Activated CD8-positive, alpha-beta T cell treated with anti-CD3 and anti-CD28 coated beads for 36 hours (primary cell): ENCODE results near the gene TRAPPC2L. TPM values are rescaled to one million over a fixed set of nuclear protein-coding genes. Genes with fewer than 3 reads are reported as not detected.

Experiments
- ATAC-seq: fragments of 200-7000 bp; cut with Tn5 transposase; one replicate; pipeline ENCODE4 v1.10.0; 2021; ENCODE audit warnings: mild to moderate bottlenecking, moderate library complexity
- CTCF ChIA-PET: fragments of 350-600 bp; sonication (Branson Sonifier 250); formaldehyde crosslinking; loops from one replicate; lab custom pipeline; 2021; ENCODE audit warnings: antibody characterized with exemption; lab: Charles Lee
- POLR2A ChIA-PET: fragments of 350-600 bp; sonication (Branson Sonifier 250); formaldehyde crosslinking; loops from one replicate; lab custom pipeline; 2021; ENCODE audit warnings: antibody characterized with exemption; lab: Charles Lee
- DNase-seq: peaks from one replicate; pipeline ENCODE4 v3.0.0-alpha.2; 2020
- H3K27ac Mint-ChIP-seq: one replicate; pipeline ENCODE4 v1.8.0; 2021; ENCODE audit warnings: mild to moderate bottlenecking, mixed read lengths
- H3K27me3 Mint-ChIP-seq: one replicate; pipeline ENCODE4 v1.8.0; 2021; ENCODE audit warnings: mixed read lengths
- H3K36me3 Mint-ChIP-seq: one replicate; pipeline ENCODE4 v1.8.0; 2021; ENCODE audit warnings: low read depth, mixed read lengths
- H3K4me1 Mint-ChIP-seq: one replicate; pipeline ENCODE4 v1.8.0; 2021; ENCODE audit warnings: low read depth, mixed read lengths
- H3K4me3 Mint-ChIP-seq: one replicate; pipeline ENCODE4 v1.8.0; 2021; ENCODE audit warnings: mild to moderate bottlenecking, moderate library complexity, mixed read lengths
- H3K9me3 Mint-ChIP-seq: one replicate; pipeline ENCODE4 v1.8.0; 2021; ENCODE audit warnings: mixed read lengths
- intact Hi-C: fragments of 100-400 bp; cut with micrococcal nuclease; formaldehyde crosslinking; loops from one replicate; pipeline ENCODE4 v1.10.0; 2022
- total RNA-seq, 2 experiments: library from RNA; stranded (reverse); gene quantifications; one replicate each; pipeline ENCODE4 v1.2.3, GENCODE V29; 2021
- TF ChIP-seq, protein P1 (sequence below): fragments of 200-600 bp; IDR thresholded peaks from one replicate; pipeline ENCODE4 v1.8.0; 2022; ENCODE audit warnings: antibody characterized with exemption, mild to moderate bottlenecking

The TRAPPC2L gene
- total RNA-seq, 2 experiments from 2014 or later = 56.4 to 61.9 TPM

DNA sequence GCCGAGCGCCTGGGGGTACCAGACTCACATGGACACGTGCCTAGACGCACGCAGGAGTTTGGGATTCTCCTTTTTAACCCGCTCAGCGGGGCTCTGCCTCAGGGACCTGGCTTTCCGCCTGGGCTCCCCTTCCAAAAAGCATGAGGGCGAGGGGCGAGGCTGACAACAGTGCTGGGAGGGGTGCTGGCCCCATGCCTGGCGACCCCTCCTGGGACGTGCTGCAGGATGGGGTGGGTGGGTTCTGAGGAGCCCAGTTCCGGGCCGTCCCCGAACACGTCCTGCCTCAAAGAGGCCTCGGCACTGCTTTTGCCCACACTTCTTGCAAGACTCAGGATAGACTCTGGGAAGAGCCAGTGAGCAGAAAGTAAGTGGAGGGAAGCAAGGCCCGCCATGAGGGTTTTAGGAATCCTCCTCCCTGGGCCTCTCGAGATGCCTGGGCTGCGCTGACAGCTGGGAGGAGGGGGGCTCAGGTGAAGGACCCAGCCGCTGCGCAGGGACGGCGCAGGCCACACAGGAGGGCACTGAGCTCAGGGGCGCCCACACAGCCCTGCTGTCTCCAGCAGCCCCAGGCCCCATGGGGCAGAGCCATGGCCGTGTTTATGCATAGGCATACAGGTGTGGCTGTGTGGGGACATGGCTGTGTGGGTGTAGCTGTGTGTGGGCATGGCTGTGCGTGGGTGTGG is 24.9 kb downstream of the TRAPPC2L start:
- Mint-ChIP-seq H3K4me3 (no peak overlapping the region), H3K9me3 (no peaks in the 10 kb centered on the region), H3K27ac (no peak overlapping the region), H3K27me3 (no peaks in the 10 kb centered on the region), H3K4me1 (no peaks in the 10 kb centered on the region), H3K36me3 (no peaks in the 10 kb centered on the region)
- intact Hi-C loops = no loop called here
- POLR2A ChIA-PET = interaction anchor here (0.7 kb wide), 2 partner anchors 18 to 52 kb away, joined by 3 read pairs; no protein-coding TSS in a partner anchor
- CTCF ChIA-PET = no interaction called here
- no peak for DNase-seq
- no peak for ATAC-seq
- TF ChIP-seq, protein P1, sequence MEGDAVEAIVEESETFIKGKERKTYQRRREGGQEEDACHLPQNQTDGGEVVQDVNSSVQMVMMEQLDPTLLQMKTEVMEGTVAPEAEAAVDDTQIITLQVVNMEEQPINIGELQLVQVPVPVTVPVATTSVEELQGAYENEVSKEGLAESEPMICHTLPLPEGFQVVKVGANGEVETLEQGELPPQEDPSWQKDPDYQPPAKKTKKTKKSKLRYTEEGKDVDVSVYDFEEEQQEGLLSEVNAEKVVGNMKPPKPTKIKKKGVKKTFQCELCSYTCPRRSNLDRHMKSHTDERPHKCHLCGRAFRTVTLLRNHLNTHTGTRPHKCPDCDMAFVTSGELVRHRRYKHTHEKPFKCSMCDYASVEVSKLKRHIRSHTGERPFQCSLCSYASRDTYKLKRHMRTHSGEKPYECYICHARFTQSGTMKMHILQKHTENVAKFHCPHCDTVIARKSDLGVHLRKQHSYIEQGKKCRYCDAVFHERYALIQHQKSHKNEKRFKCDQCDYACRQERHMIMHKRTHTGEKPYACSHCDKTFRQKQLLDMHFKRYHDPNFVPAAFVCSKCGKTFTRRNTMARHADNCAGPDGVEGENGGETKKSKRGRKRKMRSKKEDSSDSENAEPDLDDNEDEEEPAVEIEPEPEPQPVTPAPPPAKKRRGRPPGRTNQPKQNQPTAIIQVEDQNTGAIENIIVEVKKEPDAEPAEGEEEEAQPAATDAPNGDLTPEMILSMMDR = no peak

DNA sequence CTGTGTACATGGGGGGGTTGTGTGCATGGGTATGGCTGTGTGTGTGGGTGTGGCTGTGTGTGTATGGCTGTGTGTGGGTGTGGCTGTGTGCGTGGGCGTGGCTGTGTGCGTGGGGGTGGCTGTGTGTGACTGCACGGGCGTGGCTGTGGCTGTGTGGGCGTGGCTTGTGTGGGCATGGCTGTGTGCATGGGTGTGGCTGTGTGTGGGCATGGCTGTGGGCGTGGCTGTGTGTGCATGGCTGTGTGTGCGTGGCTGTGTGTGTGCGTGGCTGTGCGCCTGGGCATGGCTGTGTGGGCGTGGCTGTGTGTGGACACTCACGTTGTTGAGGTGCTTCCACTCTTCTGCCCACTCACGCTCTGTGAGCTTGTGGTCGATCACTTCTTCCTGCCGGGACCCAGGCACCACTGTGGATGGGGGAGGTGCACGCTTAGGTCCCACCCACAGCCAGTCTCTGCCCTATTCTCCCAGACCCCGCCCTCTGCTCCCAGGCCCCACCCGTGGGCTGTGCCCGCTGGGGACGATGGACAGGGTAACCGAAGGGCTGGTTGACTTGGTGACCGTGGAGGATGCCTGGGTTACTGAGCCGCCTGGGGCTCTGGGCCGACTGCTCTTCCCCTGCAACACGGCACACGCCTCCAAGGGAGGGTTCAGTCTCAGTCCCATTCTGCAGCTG is 25.6 kb downstream of the TRAPPC2L start:
- H3K9me3 Mint-ChIP-seq = no peaks in the 10 kb centered on the region
- no peaks in the 10 kb centered on the region for H3K27me3 Mint-ChIP-seq

DNA sequence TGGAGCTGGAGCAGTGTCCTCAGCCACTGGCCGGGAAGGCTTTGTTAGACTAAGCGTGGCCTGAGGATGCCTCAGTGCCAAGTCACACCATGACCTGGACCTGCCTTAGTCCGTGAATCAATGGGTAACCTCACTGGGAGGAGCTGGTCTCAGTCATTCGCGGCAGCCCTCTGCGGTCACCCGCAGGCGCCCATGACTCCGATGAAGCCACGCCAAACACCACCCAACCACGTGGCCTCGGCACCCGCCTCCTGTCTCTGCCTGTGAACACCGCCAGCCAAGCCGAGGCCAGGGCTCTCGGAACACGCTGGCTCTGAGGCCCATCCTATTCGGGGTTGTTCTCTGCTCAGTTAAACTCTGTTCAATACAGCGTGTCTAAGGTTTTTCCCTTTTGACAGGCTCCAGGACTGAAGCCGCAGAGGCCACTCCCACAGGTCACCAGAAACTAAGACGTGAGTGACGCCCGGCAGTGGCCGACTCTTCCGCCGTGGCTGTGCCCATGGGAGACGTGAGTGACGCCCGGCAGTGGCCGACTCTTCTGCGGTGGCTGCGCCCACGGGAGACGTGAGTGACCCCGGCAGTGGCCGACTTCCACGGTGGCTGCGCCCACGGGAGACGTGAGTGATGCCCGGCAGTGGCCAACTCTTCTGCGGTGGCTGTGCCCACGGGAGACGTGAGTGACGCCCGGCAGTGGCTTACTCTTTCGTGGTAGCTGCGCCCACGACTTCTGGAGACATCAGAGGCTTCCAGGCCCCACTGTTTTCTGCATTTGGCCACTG is 26.4 kb downstream of the TRAPPC2L start:
- Mint-ChIP-seq H3K27ac (no peak overlapping the region), H3K9me3 (no peaks in the 10 kb centered on the region), H3K4me3 (no peak overlapping the region), H3K4me1 (no peaks in the 10 kb centered on the region), H3K27me3 (no peaks in the 10 kb centered on the region), H3K36me3 (no peaks in the 10 kb centered on the region)
- TF ChIP-seq, protein P1 = no peak
- DNase-seq (no peak), ATAC-seq (no peak)
- ChIA-PET CTCF (no interaction called here), POLR2A (interaction anchor here (0.6 kb wide), 1 partner anchor 63 kb away, joined by 3 read pairs; no protein-coding TSS in a partner anchor)
- intact Hi-C loops = no loop called here

More for the DNA sequence above, 25.6 kb downstream of the TRAPPC2L start:
- H3K27ac Mint-ChIP-seq = no peak overlapping the region
- no peak for DNase-seq
- H3K36me3 Mint-ChIP-seq = no peaks in the 10 kb centered on the region
- intact Hi-C loops = no loop called here
- no peak overlapping the region for H3K4me3 Mint-ChIP-seq
- no peak for ATAC-seq
- no peaks in the 10 kb centered on the region for H3K4me1 Mint-ChIP-seq
- TF ChIP-seq, protein P1 = no peak
- POLR2A ChIA-PET = interaction anchor here (0.7 kb wide), 1 partner anchor 52 kb away, joined by 3 read pairs; no protein-coding TSS in a partner anchor
- CTCF ChIA-PET = no interaction called here

DNA sequence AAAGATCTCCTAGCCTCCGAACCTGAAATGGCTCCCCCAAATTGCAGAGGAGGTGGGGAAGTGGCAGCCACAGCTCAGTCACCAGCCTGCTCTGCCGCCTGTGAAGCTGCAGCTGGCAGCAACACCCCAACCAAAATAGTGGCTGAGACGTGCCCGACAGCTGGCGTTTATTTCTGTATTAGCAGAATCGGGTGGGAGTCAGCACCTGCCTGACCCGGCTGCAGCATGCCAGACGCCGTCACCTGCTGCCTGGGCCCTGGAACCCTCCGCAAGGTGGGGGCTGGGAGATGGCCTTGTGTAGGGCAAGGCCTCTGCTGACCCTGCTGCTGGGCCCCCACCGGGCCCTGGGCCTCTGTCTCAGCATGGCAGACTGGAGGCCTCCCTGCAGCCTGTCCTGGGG is 27.0 kb downstream of the TRAPPC2L start:
- DNase-seq = no peak
- H3K27ac Mint-ChIP-seq = no peak overlapping the region
- POLR2A ChIA-PET = interaction anchor here (0.6 kb wide), 1 partner anchor 63 kb away, joined by 3 read pairs; no protein-coding TSS in a partner anchor
- no peaks in the 10 kb centered on the region for H3K27me3 Mint-ChIP-seq
- H3K4me3 Mint-ChIP-seq = no peak overlapping the region
- intact Hi-C loops = no loop called here
- no peaks in the 10 kb centered on the region for H3K4me1 Mint-ChIP-seq
- H3K9me3 Mint-ChIP-seq = no peaks in the 10 kb centered on the region
- no peaks in the 10 kb centered on the region for H3K36me3 Mint-ChIP-seq
- CTCF ChIA-PET = no interaction called here
- TF ChIP-seq, protein P1 = no peak
- no peak for ATAC-seq
